ENCODE measurements around the gene ARCN1.

DNA sequence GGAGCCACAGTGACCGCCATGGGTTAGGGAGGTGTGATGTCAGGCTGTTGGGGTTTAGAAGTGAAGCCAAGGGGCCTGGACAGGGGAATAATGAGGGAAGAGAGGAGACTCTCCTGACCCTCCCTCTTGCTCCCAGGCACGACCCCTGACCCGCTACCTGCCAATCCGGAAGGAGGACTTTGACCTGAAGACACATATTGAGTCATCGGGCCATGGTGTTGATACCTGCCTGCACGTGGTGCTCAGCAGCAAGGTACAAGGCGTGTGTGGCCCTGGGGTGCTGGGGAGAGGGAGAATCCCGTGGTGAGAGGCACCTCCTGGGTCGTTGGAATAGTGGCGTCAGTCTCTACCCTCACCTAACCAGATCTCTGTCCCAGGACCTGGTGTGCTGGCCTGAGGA lies 77.7 kb downstream of the ARCN1 start:
- TF ChIP-seq POLR2A (IDR thresholded peaks at IDR 0.05; ENCODE audit: low read depth, low read length) = no peak
- TF ChIP-seq TAF1 (IDR thresholded peaks at IDR 0.05; ENCODE audit: borderline replicate concordance, low read depth, low read length) = no peak
